HEK293 (cell line): ENCODE data around the gene TFEC.

Experiments
- CTCF ChIA-PET: fragments of 350-600 bp; formaldehyde crosslinking; extraction: SDS; loops from one replicate; lab custom pipeline; 2021; ENCODE audit warnings: antibody characterized with exemption; lab: Yijun Ruan, JAX
- POLR2A ChIA-PET: fragments of 300-600 bp; formaldehyde crosslinking; extraction: SDS; loops from one replicate; lab custom pipeline; 2020; ENCODE audit warnings: antibody characterized with exemption, inconsistent platforms; lab: Yijun Ruan, JAX
- H3K27ac ChIP-seq: fragments of 200-500 bp; sonication (Bioruptor generic); 2 replicates; pipeline ENCODE4 v1.5.1; 2014; ENCODE audit warnings: low read depth, low read length, control low read depth, inconsistent platforms; ENCODE audit errors: extremely low read depth
- H3K36me3 ChIP-seq, 2 experiments: fragments of 200-500 bp in 1 of 2; sonication (Bioruptor generic) in 1 of 2; 1 replicate in 1 of 2; 2 replicates in 1 of 2; pipeline ENCODE4 v1.5.1; 2014 to 2017; ENCODE audit warnings: inconsistent platforms in 2 of 2, low read length in 2 of 2; ENCODE audit not compliant: control insufficient read depth in 2 of 2, insufficient read depth in 1 of 2
- H3K4me1 ChIP-seq: fragments of 200-500 bp; sonication (Bioruptor generic); 2 replicates; pipeline ENCODE4 v1.5.1; 2014; ENCODE audit warnings: mild to moderate bottlenecking, low read length, inconsistent platforms; ENCODE audit not compliant: control insufficient read depth, insufficient read depth
- H3K4me3 ChIP-seq: 2 replicates; pipeline ENCODE4 v1.5.1; 2011; ENCODE audit warnings: low read depth, mild to moderate bottlenecking, control low read depth, low read length, moderate library complexity
- H3K9me3 ChIP-seq: fragments of 200-500 bp; sonication (Bioruptor generic); 2 replicates; pipeline ENCODE4 v1.5.1; 2014; ENCODE audit warnings: low read depth, low read length, inconsistent platforms; ENCODE audit not compliant: control insufficient read depth, insufficient read depth
- FEZF1 ChIP-seq: fragments of 450-650 bp; formaldehyde crosslinking; IDR thresholded peaks from 2 replicates; pipeline ENCODE4 v1.5.1; 2016; ENCODE audit warnings: missing biosample characterization, missing genetic modification characterization
- GLI2 ChIP-seq: fragments of 450-650 bp; formaldehyde crosslinking; IDR thresholded peaks from 2 replicates; pipeline ENCODE4; 2017; ENCODE audit warnings: missing biosample characterization, missing genetic modification characterization, low read depth, borderline replicate concordance
- OSR2 ChIP-seq: fragments of 450-650 bp; formaldehyde crosslinking; IDR thresholded peaks from 2 replicates; pipeline ENCODE4 v1.5.1; 2016; ENCODE audit warnings: missing biosample characterization, missing genetic modification characterization
- WT1 ChIP-seq: fragments of 450-650 bp; formaldehyde crosslinking; IDR thresholded peaks from 2 replicates; pipeline ENCODE4 v1.5.1; 2016; ENCODE audit warnings: missing biosample characterization, missing genetic modification characterization
- YY1 ChIP-seq: fragments of 450-650 bp; formaldehyde crosslinking; IDR thresholded peaks from 2 replicates; pipeline ENCODE4 v1.5.1; 2018; ENCODE audit warnings: missing biosample characterization, missing genetic modification characterization
- ZBTB17 ChIP-seq: fragments of 450-650 bp; formaldehyde crosslinking; IDR thresholded peaks from 2 replicates; pipeline ENCODE4 v1.5.1; 2016; ENCODE audit warnings: missing biosample characterization, missing genetic modification characterization
- ZBTB48 ChIP-seq: fragments of 450-650 bp; formaldehyde crosslinking; IDR thresholded peaks from 2 replicates; pipeline ENCODE4 v1.5.1; 2016; ENCODE audit warnings: missing biosample characterization, missing genetic modification characterization
- ZFHX2 ChIP-seq: fragments of 450-650 bp; formaldehyde crosslinking; conservative IDR thresholded peaks from 2 replicates; pipeline ENCODE4 v1.5.1; 2016; ENCODE audit warnings: missing biosample characterization, missing genetic modification characterization
- ZFP41 ChIP-seq: fragments of 450-650 bp; formaldehyde crosslinking; IDR thresholded peaks from 2 replicates; pipeline ENCODE4 v1.5.1; 2016; ENCODE audit warnings: missing biosample characterization, missing genetic modification characterization, borderline replicate concordance
- ZNF112 ChIP-seq: fragments of 450-650 bp; formaldehyde crosslinking; IDR thresholded peaks from 2 replicates; pipeline ENCODE4 v1.5.0; 2017; ENCODE audit warnings: missing biosample characterization, missing genetic modification characterization
- ZNF138 ChIP-seq: fragments of 450-650 bp; formaldehyde crosslinking; IDR thresholded peaks from 2 replicates; pipeline ENCODE4 v1.5.1; 2016; ENCODE audit warnings: missing biosample characterization, missing genetic modification characterization, borderline replicate concordance
- ZNF211 ChIP-seq: fragments of 450-650 bp; formaldehyde crosslinking; IDR thresholded peaks from 2 replicates; pipeline ENCODE4 v1.5.1; 2016; ENCODE audit warnings: low read depth, missing biosample characterization, missing genetic modification characterization
- ZNF280D ChIP-seq: fragments of 450-650 bp; formaldehyde crosslinking; IDR thresholded peaks from 2 replicates; pipeline ENCODE4 v1.5.1; 2016; ENCODE audit warnings: missing biosample characterization, missing genetic modification characterization
- ZNF354C ChIP-seq: fragments of 450-650 bp; formaldehyde crosslinking; IDR thresholded peaks from 2 replicates; pipeline ENCODE4 v1.5.1; 2016; ENCODE audit warnings: missing biosample characterization, missing genetic modification characterization, low read depth, borderline replicate concordance
- ZNF366 ChIP-seq: fragments of 450-650 bp; formaldehyde crosslinking; conservative IDR thresholded peaks from 2 replicates; pipeline ENCODE4 v1.5.1; 2016; ENCODE audit warnings: missing biosample characterization, missing genetic modification characterization
- ZNF514 ChIP-seq: fragments of 450-650 bp; formaldehyde crosslinking; IDR thresholded peaks from 2 replicates; pipeline ENCODE4 v1.5.1; 2016; ENCODE audit warnings: missing biosample characterization, missing genetic modification characterization
- ZNF530 ChIP-seq: fragments of 450-650 bp; formaldehyde crosslinking; IDR thresholded peaks from 2 replicates; pipeline ENCODE4 v1.5.1; 2016; ENCODE audit warnings: low read depth, missing biosample characterization, missing genetic modification characterization
- ZNF548 ChIP-seq: fragments of 450-650 bp; formaldehyde crosslinking; IDR thresholded peaks from 2 replicates; pipeline ENCODE4 v1.5.1; 2016; ENCODE audit warnings: missing biosample characterization, missing genetic modification characterization
- ZNF555 ChIP-seq: fragments of 450-650 bp; formaldehyde crosslinking; conservative IDR thresholded peaks from 2 replicates; pipeline ENCODE4 v1.5.1; 2017; ENCODE audit warnings: missing biosample characterization, mild to moderate bottlenecking, missing genetic modification characterization, inconsistent platforms
- ZNF558 ChIP-seq: fragments of 450-650 bp; formaldehyde crosslinking; IDR thresholded peaks from 2 replicates; pipeline ENCODE4 v1.5.1; 2016; ENCODE audit warnings: missing biosample characterization, missing genetic modification characterization
- ZNF626 ChIP-seq: fragments of 450-650 bp; sonication (Bioruptor Pico); formaldehyde crosslinking; IDR thresholded peaks from 2 replicates; pipeline ENCODE4 v1.5.1; 2018; ENCODE audit warnings: missing biosample characterization, missing genetic modification characterization, inconsistent platforms
- ZNF664 ChIP-seq: fragments of 450-650 bp; formaldehyde crosslinking; IDR thresholded peaks from 2 replicates; pipeline ENCODE4 v1.5.1; 2016; ENCODE audit warnings: missing biosample characterization, missing genetic modification characterization
- ZNF76 ChIP-seq: fragments of 450-650 bp; formaldehyde crosslinking; IDR thresholded peaks from 2 replicates; pipeline ENCODE4; 2016; ENCODE audit warnings: low read depth, missing biosample characterization, missing genetic modification characterization, borderline replicate concordance
- ZNF785 ChIP-seq: fragments of 450-650 bp; formaldehyde crosslinking; IDR thresholded peaks from 2 replicates; pipeline ENCODE4 v1.5.1; 2016; ENCODE audit warnings: missing biosample characterization, missing genetic modification characterization
- TF ChIP-seq, protein P1 (sequence below): fragments of 450-650 bp; formaldehyde crosslinking; IDR thresholded peaks from 2 replicates; pipeline ENCODE4 v1.5.1; 2016; ENCODE audit warnings: missing biosample characterization, missing genetic modification characterization
- TF ChIP-seq, protein P2 (sequence below): fragments of 450-650 bp; formaldehyde crosslinking; IDR thresholded peaks from 2 replicates; pipeline ENCODE4 v1.5.1; 2016; ENCODE audit warnings: missing biosample characterization, missing genetic modification characterization
- TF ChIP-seq, protein P3 (sequence below): fragments of 450-650 bp; formaldehyde crosslinking; IDR thresholded peaks from 2 replicates; pipeline ENCODE4 v1.5.1; 2017; ENCODE audit warnings: missing biosample characterization, missing genetic modification characterization

TFEC gene

DNA sequence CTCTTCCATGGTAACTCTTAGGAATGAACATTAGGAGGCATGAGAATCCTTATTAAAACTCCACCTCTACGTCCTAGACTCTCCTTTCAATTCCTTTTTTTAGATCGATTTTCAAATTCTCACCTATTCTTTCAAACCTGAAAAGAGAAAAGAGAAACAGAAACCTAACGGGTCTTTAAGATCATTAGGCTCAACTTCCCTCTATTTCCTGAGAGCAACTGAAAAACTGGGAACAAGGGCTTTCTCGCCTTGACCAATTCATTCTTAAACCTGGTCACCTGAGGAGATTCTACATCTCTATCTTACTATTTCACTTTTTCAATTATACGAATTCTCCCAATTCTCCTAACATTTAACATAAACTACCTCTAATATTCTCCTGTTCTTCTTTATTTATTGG is 2.8 kb downstream of the TFEC start:
- H3K36me3 ChIP-seq = no peaks in the 10 kb centered on the region
- H3K4me1 ChIP-seq = no peaks in the 10 kb centered on the region
- ChIA-PET CTCF (no interaction called here), POLR2A (no interaction called here)
- TF ChIP-seq YY1 (tag by site-specific recombination) = no peak
- no peak for TF ChIP-seq ZNF76 (tag by site-specific recombination)
- no peak for TF ChIP-seq ZNF366 (tag by site-specific recombination)
- no peak for TF ChIP-seq ZNF555 (tag by site-specific recombination)
- TF ChIP-seq ZBTB48 (tag by site-specific recombination) = no peak
- no peak for TF ChIP-seq GLI2 (tag by site-specific recombination)
- no peak for TF ChIP-seq WT1 (tag by site-specific recombination)
- no peak for TF ChIP-seq ZNF558 (tag by site-specific recombination)
- TF ChIP-seq ZNF785 (tag by site-specific recombination) = no peak
- no peak for TF ChIP-seq ZFHX2 (tag by site-specific recombination)
- TF ChIP-seq ZNF280D (tag by site-specific recombination) = no peak
- TF ChIP-seq ZNF548 (tag by site-specific recombination) = no peak
- no peak for TF ChIP-seq ZBTB17 (tag by site-specific recombination)
- TF ChIP-seq ZNF354C (tag by site-specific recombination) = no peak
- no peak for TF ChIP-seq ZFP41
- no peaks in the 10 kb centered on the region for H3K9me3 ChIP-seq
- no peak overlapping the region for H3K4me3 ChIP-seq
- no peak overlapping the region for H3K27ac ChIP-seq

DNA sequence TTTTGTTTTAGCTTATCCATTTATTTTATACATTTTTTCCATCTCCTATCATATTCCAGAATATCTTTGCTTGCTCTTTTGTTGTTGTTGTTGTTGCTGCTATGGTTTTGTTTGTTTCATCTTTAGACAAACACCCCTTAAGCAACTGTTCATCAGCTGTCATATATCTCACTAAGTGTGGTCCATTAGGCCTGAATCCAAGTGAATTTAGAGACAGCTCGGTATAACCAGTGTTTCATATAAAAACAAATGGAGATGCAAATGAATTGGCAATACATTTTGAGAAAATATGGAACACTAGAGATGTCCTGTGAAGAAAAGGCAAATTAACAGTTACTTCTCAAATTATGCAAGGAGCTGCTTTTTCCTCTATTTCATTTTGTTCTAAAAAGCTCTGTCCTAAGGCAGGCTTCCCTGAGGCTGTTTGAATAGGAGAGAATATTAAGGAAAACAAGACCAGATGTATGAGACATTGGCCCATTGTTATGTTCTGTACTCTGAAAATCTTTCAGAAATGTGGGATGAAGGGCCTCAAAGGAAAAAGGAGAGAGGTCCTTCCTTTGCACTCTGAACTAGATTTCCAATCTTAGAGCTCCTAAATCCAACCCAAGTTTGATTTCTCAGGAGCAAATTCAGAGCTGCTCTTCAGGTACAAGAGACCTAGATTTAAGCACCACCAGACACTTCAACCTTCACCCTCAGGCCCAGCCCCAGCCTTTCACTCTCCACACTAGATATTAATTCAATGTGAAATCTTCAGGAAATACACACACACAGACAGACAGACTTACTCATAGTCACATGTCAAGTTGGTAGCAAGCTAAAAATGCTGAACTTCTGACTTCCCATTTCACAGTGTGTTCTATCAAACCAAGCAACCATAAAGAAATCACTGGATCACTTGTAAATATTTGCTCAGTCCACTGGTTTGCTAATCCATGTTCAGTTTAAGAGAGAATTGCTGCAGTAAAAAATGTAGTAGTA is 5.4 kb downstream of the TFEC start:
- TF ChIP-seq OSR2 (tag by site-specific recombination) = no peak
- TF ChIP-seq ZNF530 (tag by site-specific recombination) = no peak
- no peak for TF ChIP-seq ZFP41
- TF ChIP-seq ZNF626 (tag by site-specific recombination) = no peak
- no peak for TF ChIP-seq ZNF211
- CTCF ChIA-PET = interaction anchor here (0.7 kb wide), 1 partner anchor 10 kb away, joined by 4 read pairs; no protein-coding TSS in a partner anchor
- no peak overlapping the region for H3K4me3 ChIP-seq
- no peaks in the 10 kb centered on the region for H3K4me1 ChIP-seq
- no peaks in the 10 kb centered on the region for H3K9me3 ChIP-seq
- no peak overlapping the region for H3K27ac ChIP-seq
- POLR2A ChIA-PET = no interaction called here
- no peaks in the 10 kb centered on the region for H3K36me3 ChIP-seq

- ChIA-PET POLR2A (no interaction called here), CTCF (no interaction called here)
- Histone ChIP-seq H3K9me3 (no peaks in the 10 kb centered on the region), H3K4me3 (no peak overlapping the region), H3K4me1 (no peaks in the 10 kb centered on the region), H3K27ac (no peak overlapping the region), H3K36me3 (no peaks in the 10 kb centered on the region)
- TF ChIP-seq ZNF664 (tag by site-specific recombination) (no peak), FEZF1 (tag by site-specific recombination) (no peak), ZNF112 (tag by site-specific recombination) (no peak), ZNF514 (tag by site-specific recombination) (no peak), ZNF138 (tag by site-specific recombination) (no peak)
- TF ChIP-seq, protein P1, sequence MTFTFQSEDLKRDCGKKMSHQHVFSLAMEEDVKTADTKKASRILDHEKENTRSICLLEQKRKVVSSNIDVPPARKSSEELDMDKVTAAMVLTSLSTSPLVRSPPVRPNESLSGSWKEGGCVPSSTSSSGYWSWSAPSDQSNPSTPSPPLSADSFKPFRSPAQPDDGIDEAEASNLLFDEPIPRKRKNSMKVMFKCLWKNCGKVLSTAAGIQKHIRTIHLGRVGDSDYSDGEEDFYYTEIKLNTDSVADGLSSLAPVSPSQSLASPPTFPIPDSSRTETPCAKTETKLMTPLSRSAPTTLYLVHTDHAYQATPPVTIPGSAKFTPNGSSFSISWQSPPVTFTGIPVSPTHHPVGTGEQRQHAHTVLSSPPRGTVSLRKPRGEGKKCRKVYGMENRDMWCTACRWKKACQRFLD = no peak
- TF ChIP-seq, protein P2, sequence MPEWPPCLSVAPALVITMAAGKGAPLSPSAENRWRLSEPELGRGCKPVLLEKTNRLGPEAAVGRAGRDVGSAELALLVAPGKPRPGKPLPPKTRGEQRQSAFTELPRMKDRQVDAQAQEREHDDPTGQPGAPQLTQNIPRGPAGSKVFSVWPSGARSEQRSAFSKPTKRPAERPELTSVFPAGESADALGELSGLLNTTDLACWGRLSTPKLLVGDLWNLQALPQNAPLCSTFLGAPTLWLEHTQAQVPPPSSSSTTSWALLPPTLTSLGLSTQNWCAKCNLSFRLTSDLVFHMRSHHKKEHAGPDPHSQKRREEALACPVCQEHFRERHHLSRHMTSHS (tag by site-specific recombination) = no peak
- TF ChIP-seq, protein P3, sequence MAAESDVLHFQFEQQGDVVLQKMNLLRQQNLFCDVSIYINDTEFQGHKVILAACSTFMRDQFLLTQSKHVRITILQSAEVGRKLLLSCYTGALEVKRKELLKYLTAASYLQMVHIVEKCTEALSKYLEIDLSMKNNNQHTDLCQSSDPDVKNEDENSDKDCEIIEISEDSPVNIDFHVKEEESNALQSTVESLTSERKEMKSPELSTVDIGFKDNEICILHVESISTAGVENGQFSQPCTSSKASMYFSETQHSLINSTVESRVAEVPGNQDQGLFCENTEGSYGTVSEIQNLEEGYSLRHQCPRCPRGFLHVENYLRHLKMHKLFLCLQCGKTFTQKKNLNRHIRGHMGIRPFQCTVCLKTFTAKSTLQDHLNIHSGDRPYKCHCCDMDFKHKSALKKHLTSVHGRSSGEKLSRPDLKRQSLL = no peak
These were observed 9.3 kb downstream of the TFEC start for GRCh38 chr7:116021237-116021636.
